NCI-H2107 treated with DMSO at 0.1 percent for 48 hours (cell line): ENCODE results near the gene TMEM234.

Experiments used
- DNase-seq: peaks from one replicate; lab custom pipeline; 2025; ENCODE audit not compliant: unreplicated experiment; lab: John Stamatoyannopoulos, UW

TMEM234 gene

DNA sequence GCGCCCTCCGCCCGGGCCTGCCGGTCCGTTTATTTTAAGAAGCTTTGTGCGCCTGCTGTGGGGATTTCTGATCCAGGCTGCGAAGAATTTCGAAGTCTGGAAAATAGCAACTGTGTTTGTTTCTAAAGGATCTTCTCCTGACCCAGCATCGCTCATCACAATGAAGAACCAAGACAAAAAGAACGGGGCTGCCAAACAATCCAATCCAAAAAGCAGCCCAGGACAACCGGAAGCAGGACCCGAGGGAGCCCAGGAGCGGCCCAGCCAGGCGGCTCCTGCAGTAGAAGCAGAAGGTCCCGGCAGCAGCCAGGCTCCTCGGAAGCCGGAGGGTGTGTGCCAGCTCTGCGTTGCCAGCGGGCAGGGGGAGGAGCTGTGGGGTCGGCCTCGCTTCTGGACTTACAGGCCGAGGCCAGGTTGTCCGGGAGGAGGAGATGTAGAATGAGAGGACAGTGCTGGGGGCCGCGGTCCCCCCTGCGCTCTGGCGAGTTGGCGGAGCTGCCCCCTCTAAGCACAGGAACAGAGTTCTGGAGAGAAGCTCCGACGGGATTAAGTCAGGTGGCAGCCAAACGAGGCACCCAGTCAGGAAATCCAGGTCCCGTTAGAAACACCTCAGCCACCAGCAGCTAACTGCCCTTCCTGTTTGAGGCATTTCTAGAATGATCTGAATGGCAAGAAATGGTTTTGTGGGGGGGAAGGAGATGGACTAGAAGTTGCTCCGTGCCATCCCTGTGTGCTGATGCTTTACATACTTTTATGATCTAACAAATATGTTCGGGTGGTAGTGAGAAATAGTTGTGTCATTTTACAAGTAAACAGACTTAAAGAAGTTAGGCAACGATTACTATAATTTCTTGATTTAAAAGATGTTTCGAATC, 41.7 kb downstream of the TMEM234 start:
- no peak for DNase-seq

GRCh38 chr1:32179443-32180185, 42.5 kb downstream of the TMEM234 start, which contains the start of gene TXLNA:
Gene TXLNA (plus strand): TSS chr1:32179675. CDS start chr1:32180346, 671 bp downstream.
- DNase-seq = peak; percentile 93

- DNase-seq = no peak
Measured at GRCh38 chr1:32179193-32179442, 43.0 kb downstream of the TMEM234 start.

DNA sequence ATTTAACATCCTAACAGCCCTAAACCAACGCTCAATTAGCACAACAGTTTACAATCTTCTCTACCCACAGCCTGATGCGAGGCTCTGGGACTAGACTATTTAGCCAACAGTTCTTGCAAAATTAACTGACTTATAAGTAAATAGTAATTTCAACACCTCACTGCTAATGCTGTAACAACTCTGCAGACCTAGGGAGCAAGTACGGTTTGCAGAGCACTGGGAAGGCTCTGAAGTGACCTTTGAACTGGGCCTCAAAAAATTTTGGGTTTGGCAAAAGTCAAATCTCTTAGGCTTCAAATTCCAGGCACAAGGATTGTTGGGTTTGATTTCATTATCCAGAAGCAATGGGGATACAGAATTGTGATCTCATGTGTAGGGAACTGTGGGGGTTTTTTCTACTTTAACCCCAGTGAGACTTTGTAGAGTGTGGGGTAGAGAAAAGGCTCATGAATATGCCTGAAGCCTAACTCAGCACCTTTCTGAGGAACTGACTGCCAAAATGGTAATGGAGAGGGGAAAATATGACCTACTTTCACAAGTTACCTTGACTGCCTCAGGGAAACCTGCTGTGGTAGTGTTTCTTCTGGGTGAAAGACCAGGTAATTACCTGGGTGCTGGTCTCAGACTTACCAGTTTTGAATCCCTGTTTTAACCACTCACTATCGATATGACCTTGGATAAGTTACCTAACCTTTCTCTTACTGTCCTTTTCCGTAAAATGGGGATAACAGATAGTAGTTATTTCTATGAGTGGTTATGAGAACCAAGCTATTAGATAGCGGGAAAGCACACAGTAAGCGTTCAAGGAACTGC, 43.6 kb downstream of the TMEM234 start:
- DNase-seq = no peak

DNA sequence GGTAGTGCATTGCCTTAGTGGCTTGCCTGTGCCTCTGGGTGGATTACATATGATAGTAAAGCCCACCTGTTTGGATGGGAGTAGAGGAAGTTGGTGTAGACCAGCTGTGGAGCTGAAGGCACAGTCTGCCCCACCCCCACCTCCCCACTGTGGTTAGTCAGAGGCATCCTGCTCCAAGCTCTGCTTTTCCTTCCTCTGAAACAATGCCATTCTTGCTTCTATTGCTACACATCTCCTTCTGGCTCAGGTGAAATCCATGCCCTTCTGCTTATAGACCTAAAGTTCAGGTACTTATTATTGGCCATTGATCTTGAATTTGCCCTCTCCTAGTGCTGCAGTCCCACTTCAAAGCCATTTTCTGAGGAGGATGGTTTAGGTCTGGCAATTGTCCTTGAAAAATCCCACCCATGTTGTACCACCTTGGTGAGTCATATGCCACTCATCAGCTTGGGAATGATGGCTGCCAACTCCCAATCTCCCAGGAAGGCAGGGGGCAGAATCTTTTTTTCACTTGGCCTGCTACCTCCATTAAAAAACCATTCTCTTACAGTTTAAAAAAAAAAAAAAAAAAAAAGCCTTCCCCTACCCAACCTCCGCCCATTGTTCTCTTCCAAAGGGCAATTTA, 49.4 kb downstream of the TMEM234 start:
- DNase-seq = no peak

DNA sequence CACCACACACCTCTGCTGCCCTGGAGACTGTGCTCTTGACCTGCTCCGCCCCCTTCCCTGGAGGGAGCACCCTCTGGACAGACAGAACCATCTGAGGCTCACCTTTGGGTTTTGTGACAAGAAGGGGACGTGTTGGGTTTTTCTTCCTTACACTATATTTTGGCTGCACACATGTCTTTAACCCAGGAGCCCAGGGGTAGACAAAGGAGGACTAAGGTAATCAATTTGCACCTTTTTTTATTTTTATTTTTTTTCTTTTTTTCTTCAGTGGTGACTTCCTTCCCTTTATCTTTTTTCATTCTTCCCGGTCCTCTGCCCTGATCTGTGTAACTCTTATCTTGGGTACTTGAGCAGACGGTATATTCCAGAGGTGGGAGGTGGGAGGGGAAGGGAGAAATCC, 51.2 kb downstream of the TMEM234 start:
- DNase-seq = no peak
